ENCODE measurements around the gene RBMS1.

Gene RBMS1, protein sequence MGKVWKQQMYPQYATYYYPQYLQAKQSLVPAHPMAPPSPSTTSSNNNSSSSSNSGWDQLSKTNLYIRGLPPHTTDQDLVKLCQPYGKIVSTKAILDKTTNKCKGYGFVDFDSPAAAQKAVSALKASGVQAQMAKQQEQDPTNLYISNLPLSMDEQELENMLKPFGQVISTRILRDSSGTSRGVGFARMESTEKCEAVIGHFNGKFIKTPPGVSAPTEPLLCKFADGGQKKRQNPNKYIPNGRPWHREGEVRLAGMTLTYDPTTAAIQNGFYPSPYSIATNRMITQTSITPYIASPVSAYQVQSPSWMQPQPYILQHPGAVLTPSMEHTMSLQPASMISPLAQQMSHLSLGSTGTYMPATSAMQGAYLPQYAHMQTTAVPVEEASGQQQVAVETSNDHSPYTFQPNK

DNA sequence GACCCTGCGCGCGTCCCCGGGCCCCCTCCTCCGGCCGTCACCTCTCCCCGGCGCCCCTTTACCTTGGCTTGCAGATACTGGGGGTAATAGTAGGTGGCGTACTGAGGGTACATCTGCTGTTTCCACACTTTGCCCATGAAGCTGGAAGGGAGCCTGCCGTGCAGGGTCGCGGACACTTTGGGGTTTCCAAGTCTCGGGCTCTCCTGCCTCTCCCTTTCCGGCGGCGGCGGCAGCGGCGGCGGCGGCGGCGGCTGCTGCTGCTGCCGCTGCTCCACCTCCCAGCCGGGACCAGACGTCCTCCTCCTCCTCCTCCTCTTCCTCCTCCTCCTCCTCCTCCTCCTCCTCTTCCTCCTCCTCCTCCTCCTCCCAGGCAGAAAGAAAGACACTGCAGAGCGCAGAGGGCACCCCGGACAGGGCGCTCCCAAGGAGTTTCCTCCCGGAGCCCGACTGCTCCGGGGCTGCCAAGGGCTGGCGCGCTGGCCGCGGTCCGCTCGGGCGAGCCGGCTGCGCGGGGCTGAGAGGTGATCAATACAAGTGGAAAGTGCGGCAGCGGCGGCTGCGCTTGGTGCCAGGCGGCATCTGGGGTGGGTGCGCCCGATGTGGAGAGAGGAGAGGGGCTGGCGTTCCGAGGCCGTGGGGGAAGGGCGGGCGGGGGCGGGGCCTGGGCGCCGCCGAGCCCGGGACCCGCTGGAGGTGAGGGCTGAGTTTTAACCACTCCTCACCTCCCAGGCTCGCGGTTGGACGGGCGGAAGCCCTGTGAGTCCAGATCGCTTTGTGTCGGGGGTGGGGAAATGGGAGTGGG is at the start of gene RBMS1:
RBMS1 (minus strand) TSS at position 581 of the 802 bp plus-strand sequence; CDS start at position 137, 444 bp downstream.
- DNase-seq = peak; percentile 54

DNA sequence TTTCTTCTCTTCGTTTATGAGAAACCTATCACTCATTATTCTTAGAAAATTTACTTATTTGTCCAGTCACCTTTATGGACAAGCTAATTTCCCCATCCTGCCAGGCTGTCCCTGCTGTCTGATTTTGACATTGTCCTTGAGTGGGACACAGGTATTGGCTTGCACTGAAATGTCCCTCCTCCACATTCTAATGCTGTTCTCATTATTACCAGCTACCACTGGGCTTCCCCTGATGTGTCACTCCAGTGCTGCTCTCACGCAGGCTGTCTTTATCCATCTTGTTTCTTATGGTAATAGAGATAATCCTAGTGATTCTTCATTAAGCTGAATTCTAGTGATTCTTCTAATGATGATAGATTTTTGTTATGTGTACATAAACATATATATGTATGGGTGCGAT is 48.1 kb upstream of the RBMS1 start:
- DNase-seq = no peak

DNA sequence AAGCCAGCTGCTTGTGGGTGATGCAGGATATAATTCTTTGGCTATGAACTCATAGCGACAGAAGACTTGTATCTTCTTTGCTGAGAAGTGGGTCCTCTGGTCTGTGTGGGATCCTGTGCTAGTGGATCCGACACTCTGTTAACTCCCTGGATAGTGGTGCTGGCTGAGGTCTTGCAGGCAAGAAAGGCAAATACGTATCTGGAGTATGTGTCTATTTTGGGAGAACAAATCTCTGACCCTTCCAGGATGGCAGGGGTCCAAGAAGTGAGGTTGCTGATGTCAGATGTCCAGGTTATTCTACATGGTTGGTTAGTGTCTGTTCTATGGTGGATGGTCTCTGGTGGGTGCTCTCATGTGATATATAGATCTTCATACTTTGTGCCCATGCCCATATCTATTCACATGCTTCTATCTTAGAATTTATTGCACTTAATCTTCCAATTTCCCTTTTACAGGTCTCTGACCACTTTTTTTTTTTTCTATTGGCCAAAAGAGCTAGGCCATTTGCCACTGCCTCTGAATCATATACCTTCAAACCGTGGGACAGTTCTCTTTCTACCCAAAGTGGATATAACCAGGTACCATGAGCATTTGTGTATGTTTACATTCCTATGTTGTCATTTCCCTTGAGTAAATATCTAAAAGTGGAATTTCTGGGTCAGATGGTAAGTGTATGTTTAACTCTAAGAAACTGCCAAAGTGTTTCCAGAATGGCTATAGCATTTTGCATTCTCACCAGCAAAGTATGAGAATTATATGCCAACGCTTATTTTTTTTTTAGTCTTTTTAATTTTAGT is 45.1 kb upstream of the RBMS1 start:
- no peak for DNase-seq

DNA sequence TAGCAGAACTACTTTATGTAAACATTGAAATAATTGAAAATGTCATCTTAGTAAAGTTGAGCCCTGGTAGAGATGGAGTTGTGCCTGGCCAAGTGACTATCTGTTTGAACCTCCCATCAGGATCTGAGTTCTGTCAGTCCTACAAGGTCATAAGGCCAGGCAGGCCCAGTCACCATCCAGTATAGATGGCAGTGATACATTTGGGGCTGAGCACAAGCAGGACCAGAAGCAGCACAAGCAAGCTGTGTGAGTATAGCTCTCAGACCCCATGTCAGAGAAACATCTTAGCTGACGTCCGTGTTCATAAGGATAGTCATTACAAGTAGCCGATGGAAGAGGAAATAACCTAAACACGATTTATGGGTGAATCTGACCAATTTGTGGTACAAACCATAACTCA is 44.5 kb upstream of the RBMS1 start:
- no peak for DNase-seq

DNA sequence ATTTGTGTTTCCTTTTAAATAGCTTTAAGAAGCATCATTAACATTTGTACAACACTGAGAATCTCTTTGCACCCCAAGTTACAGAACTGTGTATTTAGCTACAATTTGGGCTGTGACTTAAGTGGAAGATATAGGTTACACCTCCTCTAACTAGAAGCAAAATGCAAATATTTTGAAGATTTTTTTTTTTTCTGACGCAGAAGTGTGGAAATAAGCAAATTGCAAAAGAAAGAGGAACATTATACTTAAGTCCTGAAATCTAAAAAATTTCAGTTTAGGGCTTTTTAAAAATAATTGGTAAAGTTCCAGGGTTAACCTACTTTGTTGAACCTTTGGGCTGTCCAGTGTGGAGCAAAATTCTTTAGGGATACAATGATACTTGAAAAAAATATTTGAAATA is 41.4 kb upstream of the RBMS1 start:
- no peak for DNase-seq

DNA sequence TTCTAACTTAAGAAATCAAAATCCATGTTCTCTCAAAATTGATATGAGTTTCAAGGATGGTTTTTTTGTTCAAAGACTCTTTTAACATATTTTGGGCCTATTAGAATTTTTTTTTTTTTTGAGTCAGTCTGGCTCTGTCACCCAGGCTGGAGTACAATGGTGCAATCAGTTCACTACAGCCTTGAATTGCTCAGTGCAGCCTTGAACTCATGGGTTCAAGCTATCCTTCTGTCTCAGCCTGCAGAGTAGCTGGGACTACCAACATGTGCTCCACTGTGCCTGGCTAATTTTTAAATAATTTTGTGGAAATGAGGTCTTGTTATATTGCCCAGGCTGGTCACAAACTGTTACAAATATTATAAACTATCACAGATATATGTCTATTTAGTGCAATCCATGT is 40.6 kb upstream of the RBMS1 start:
- DNase-seq = no peak

DNA sequence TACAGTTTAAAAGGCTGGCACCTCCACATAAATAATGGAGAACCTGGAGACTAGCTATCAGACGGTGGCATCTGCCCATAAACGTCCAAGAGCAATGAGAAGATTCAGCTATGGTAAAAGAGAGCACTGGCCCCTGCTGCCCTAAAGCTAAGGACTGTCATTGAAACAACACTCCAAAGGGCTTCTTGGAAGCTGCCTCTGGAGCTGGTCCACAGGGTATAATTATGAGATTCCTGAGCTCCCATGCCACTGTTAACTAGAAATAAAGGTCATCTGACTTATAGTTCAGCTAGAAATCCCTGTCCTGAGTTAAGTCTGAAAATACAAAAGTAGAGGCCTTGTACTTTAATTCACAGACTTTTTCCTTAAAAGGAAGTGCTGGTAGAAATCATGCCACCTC is 39.9 kb upstream of the RBMS1 start:
- DNase-seq = no peak

DNA sequence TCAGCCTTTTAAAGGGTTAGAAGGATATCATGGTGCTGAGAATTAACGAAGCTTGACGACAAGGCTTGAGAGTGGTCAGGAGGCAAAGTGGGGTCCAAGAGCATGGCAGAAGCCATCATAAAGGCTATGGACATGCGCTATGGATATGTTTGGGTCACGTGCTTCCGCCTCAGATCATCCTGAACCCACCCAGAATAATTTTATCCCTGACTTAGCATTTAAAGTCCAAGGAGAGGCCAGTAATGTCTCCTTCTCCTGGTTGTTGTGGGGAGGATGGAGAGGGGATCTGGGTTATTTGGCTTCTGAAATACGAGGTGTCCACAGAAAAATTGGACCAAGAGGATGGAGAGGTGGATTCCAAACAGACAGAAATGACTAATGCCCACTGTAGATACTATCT is 38.8 kb upstream of the RBMS1 start:
- no peak for DNase-seq

DNA sequence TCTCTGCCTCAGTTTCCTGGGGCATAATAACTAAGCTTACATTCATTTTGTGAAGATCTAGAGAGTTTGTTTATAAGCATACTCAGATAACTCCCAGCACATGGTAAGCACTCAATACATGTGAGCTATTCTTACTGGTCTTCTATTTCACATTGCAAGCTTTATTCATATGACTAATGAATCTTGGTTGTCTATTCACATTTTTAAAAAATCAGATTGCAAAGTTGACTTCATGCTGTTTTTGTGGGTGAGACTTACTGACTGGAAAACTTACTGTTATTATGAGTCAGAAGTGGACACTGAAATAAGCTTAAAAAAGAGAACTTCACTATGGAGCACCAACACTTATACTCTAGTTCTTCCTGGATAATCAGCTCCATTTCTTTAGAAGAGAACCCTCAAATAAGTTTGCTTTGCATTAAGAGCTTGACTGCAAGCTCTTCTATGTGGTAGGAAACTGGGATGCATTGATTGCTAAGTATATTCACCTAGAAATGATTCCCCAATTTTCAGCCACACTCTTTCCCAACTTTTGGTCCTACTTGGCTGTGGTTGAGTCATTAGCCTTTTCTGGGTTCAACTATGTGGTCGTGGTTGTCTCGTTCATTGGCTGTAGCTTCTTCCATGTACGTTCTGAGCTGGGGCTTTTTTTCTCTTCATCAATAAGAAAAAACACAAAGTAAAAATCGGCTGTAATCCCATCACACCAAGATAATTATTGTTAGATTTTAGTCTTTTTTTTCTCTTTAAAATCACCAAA is 29.5 kb upstream of the RBMS1 start:
- DNase-seq = no peak

DNA sequence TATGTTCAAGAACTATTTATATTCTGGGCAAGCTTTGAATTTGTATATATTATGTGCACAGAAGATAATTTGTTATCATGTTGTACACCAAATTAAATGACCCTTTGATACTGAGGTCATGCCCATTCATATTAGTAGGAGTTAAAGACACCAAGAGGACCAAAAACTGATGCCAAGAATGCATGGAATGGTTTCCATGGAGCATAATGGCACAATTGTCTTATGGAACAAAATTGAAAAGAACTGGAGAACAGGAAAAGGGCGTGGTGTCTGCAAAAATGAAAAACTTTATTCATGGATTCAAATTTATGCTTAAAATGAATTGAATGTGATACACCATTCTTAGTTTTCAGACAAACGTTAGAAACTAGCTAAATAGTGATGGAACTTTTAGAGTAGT is 24.1 kb upstream of the RBMS1 start:
- DNase-seq = no peak

DNA sequence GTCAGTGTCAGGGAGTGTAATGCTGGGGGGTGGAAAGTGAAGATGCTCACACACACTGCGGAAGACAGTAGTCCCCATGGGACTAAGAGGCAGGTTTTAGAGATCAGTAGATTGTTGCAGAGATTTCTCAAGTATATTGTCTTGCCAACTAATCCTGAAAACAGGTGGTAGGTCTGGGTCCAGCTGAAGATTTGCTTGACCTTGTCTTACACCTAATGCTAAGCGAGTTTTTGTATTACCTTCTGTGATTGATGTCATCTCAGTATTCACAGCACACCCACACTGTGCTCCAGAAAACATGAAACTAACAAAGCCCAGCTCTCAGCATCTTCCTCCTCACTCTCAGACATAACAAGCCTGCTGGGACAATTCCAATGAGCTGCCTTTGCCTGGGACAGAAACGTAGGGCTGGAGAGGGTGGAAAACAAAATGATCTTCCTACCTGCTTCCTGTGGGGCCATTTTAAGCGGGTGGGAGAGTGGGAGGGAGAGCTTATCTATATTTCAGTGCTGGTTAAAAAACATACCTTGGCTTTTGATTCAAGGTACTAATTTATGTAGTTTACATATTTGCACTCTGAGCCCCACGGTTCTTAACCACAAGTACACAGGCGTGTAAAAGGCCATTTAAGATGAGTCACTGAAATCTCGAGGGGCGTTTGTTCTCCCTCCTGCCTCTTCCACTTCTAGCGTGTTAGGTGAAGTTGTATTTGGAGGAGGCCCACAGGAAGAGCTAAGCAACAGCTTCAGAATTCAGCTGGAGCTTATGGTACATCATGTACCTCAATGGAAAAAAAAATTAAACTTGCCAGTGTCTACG is 23.1 kb upstream of the RBMS1 start:
- no peak for DNase-seq

DNA sequence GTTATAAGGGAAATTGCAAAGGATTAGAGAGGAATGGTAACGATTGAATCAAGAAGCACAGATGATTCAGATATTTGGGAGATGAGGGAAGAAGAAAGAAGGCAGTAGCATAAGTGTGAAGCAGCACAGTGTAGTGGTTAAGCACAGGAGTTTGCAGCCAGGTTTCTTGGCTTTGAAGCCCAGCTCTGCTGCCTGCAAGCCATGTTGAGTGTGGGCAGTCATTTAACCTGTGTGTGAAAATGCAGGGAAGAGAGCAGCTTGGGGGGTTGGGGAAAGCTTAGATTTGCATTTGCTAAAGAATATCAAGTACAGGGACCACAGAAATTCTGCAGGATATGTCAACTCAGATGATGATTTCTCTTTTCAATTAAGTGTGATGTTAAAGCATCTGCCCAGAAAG is 21.5 kb upstream of the RBMS1 start:
- DNase-seq = no peak

DNA sequence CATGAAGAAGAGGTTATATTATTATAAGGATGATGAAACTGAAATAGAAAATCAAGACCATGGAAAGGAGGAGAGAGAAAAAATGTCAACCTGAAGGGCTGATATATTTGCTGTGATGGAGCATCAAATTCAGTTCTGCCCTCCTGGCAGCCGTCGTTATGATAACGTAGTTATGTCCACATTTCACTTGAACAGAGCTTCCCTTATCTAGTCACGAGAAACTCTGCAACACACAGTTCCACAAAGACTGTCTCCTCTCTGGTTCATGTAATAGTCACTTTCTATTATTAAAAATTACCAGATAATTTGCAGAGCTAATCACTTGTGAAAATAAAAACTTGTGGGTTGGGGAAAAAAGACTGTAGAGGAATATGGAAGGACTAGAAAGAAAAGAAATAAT is 19.5 kb upstream of the RBMS1 start:
- no peak for DNase-seq

DNA sequence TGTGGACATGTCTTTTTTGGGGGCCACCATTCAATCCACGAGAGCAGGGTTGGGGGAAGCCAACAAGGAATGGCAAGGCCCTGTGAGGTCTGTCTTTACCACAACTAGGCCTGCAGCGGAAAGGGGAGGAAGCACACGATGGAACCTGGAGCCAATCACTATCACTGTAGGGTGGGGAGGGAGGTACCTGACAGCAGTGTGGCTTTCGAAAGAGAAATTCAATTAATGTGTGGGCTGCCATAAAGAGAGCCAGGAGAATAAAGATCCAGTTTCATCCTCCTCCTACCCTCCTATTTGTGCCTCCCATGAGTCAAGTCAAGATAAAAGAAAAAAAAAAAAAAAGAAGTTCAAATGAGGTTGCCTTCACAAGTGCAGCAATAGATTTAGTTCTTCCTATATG is 18.9 kb upstream of the RBMS1 start:
- no peak for DNase-seq

DNA sequence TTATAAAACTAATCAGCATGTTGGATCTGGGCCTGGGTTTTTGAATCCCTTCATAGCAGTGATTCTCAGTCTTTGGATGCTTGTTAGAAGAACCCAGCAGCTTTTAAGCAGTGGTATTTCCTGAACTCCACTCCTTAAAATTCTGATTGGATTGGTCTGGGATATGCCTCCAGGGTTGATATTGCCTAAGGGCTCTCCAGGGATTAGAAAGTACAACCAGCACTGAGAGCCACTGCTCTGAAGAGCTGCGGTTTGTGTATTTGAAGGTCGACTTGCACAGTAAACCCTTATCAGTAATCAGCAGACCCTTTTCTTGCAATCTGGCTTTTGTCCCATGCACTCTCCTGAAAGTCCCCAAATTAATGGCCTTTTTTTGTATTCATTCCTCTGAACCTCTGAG is 17.0 kb upstream of the RBMS1 start:
- DNase-seq = no peak

DNA sequence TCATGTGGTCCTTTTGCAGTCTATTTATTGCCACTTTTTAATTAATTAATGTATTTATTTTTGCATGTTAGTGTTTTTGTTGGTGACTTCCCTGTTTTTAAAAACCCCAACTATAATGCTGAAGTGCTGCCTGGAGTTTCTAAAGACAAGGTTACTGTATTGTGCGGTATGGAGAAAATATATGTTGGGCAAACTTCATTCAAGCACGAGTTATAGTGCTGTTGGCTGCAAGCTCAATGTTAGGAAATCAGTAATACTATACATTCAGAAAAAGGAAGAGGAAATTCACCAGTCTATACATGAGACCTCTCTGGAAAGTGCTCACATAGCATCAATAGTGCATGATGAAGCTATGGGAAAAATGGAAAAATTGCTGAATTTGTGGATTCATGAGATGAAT is 15.4 kb upstream of the RBMS1 start:
- DNase-seq = no peak

DNA sequence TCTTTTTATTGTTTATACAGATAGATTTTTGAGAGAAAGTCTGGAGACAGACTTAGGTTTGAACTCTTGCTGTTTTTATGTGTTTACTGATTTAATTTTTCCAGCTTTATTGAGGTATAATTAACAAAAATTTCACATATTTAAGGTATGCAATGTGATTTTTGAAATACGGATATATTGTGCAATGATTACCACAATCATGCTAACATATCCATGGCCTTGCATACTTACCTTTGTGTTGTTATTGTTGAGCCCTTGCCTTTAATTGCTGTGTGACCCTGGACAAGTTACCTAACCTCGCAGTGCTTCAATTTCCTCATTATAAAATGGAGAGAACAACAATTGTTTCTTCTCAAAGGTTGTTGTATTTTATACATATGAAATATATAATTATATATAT is 13.9 kb upstream of the RBMS1 start:
- no peak for DNase-seq

DNA sequence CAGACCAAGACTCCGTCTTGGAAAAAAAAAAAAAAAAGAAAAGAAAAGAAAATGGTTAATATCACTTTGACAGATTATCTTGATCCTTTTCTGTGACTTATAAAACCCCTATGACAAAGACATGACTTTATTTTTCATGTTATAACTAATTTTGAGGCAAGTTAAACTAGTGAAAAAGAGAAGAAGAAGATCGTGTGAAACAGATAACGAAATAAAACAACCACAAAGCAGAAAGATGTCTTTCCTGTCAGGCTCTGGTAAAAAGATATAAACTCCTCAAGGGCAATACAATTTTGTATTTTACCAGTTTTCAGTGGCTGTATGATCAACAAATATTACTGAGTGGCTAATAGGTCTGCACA is 13.4 kb upstream of the RBMS1 start:
- DNase-seq = no peak

DNA sequence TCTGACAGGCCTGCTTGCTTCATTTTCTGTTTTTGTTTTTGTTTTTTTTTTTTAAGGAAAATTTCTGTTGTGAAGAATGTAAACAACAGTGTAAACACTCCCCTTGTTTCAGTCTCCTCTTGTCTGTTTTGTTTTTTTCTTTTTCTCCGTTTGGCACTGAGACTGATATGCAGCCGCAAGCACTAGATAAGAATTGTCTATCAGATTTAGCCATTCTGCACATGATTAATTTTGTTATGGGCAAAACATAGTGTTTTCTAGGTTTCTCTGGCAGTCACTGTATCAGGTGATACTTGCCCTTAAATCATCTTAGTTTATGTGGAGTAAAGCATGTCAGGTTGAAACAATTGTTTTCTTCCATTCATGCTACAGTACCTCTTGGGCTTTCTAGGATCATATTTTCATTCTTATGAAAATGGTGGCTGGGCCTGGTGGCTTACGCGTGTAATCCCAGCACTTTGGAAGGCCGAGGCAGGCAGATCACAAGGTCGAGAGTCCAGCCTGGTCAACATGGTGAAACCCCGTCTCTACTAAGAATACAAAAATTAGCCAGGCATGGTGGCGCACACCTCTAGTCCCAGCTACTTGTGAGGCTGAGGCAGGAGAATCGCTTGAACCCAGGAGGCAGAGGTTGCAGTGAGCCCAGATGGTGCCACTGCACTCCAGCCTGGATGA is 12.9 kb upstream of the RBMS1 start:
- no peak for DNase-seq

DNA sequence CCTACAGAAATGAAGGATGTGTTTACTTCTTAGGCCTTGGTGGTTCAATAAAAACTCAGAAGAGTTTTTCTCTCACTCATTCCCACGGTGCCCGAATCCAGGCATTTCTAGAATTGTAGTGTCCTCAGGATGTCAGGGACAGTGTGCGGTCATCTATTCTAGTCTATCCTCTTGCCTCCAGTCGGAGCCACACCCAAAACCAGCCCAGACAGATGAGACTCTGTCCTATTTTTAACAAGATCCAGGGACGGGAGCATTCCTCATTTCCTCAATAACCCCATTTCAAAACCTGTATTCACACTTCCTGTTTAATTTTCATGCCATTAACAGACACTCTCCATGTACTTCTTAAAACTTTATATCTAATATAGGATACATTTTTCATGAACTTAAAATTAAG is 11.6 kb upstream of the RBMS1 start:
- no peak for DNase-seq

DNA sequence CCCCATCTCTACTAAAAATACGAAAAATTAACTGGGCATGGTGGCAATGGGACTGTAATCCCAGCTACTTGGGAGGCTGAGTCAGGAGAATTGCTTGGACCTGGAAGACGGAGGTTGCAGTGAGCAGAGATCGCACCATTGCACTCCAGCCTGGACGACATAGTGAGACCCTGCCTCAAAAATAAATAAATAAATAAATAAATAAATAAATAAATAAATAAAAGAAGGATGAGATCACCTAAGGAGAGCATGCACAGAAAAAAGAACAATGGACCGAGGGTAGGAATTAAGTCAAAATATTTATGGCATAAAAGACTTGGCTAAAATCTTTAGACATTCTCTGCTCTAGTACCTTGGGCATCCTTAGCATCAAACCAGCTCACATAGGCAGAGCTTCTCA is 8.9 kb upstream of the RBMS1 start:
- DNase-seq = no peak
